Activated CD8-positive, alpha-beta memory T cell treated with anti-CD3 and anti-CD28 coated beads for 24 hours (primary cell): ENCODE data around the gene IGFALS.
"Not testable (repeated sequence)": the region's sequence is repeated elsewhere in the genome, so short reads cannot be mapped to it uniquely, and the experiment has no call there.

Experiments used
- DNase-seq: peaks from one replicate; pipeline ENCODE4 v3.0.0-alpha.2; 2020

The IGFALS gene

DNA sequence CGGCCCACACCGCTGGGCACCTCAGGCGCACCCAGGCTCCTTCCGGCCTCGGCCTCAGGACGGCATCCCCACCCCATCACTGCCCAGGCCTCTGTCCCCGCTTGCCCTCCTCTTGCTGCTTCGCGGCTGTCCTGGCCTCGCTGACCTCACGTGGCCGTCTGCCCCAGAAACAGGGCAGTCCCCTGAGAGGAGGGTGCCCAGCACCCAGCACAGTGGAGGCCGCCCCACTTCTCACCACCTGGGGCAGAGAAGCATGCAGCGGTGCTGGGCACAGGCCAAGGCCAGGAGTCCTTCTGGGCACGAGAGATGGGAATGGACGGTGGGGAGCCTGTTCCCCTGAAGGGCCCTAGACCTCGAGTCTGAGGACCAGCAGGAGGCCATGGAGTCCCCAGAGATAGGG, 24.2 kb upstream of the IGFALS start:
- DNase-seq: no peak

DNA sequence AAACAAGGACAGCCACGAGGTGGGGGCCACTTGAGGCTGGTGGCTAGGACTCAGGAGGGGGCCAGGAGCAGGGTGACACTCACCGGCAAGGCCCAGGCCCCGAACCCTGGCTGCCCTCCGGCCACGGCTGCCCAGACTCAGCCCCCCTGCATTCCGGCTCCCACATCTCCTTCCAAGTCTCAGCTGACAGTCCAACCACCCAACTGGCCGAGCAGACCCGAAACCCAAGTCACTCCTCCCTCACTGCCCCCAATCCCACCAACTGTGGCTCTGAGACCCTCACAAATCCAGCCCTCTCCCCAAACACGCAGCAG, 23.7 kb upstream of the IGFALS start:
- no peak for DNase-seq

DNA sequence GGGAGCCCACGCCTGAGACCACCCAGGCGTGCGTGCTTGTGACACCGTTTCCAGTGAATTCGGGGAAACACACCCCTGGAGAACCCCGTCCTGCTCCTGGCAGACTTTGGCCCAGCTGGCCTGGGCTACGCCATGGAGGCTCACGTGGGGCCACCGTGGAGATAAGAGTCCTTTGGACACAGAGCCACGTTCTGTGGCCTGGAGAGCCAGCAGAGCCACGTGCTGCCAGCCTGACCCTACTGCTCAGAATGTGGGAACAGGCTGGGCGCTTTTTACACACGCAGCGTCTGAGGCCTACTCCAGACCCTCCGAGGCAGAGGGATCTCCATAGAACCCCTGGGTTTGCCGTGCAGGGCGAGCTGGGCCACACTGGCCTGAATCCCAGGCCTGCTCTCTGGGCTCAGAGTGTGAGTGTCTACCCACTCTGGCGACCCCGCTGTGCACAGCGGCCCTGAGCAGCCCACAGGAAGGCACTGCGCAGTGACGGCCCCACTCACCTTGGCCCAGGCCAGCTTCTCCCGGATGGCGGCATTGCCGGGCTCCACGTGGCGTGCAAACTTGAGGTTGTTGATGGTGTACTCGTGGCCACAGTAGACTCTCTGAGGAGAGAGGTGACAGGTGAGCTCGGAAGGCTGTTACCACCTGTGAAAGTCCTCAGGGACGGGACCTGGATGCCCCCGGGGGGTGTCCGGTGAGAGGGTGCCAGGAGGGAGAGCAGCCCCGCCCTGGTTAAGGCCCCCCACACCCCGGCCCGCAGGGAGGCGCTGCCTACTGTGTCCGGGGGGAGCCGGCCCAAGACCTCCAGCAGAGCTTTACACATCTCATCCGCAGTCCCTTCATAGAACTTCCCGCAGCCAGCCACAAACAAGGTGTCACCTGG, 23.1 kb upstream of the IGFALS start:
- DNase-seq: no peak

DNA sequence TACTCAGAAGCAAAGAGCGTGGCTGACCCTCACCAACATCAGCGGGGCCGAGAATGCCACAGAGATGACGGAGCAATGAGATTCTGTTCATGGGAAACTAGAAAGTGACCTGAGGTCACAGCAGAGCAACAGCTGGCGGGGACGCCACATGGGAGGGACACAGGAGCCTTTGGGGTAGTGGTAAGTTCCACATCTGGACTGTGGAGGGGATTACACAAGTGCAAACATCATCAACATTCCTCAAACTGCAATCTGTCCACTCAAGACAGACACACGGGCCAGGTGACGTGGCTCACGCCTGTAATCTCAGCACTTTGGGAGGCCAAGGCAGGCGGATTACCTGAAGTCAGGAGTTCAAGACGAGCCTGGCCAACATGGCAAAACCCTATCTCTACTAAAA, 22.0 kb upstream of the IGFALS start:
- DNase-seq: no peak

DNA sequence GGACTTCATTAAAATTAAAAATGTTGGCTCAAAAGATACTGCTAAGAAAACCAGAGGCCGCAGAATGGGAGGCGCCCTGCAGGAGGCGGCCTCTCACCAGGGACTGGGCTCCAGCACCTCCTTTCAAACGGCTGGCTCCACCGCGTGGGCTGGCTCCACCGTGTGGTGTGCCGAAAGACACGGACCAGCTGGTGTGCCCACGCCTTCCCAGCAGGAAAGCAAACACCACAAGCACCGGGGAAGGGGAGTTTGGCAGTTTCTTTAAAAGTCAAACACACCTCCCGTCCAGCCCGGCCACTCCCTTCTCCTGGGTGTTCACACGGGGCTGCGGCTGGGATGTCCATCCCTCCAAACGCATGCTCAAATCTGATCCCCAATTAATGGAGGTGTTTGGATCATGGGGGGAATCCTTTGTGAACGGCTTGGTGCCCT, 19.2 kb upstream of the IGFALS start:
- no peak for DNase-seq

DNA sequence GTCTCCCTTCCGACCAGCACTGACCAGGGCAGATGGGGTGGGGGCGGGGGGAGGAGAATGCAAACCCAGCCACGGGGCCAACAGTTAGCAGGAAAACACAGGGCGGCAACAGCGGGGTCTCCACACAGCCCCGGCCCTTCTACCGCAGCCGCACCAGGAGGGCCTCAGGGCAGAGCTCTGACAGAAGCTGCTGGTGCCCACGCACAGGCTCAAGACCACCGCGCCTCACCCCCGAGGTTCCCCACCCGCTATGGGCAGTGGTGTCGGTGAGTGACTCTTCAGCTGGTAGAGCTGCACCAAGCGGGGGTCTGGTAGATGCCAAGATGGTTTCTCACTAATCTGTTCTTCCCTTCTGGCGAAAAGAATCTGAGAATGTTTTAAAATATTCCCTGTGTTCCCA, 17.0 kb upstream of the IGFALS start:
- no peak for DNase-seq

DNA sequence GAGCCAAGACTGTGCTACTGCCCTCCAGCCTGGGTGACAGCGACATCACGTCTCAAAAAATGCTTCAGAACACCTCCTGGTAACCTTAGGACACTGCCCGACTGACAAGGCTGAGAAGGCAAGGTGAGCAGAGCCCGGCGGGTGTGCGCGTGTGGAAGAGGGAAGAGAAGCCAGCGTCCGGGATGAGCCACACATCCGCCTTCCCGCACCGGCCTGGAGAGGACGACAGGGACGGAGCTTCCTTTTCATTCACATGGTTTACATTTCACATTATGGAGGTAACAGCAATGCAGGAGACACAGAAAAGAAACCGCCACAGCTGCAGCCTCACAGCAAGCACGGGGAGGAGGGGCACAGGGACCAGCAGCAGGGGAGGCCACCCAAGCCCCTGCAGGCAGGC, 16.6 kb upstream of the IGFALS start:
- no peak for DNase-seq

DNA sequence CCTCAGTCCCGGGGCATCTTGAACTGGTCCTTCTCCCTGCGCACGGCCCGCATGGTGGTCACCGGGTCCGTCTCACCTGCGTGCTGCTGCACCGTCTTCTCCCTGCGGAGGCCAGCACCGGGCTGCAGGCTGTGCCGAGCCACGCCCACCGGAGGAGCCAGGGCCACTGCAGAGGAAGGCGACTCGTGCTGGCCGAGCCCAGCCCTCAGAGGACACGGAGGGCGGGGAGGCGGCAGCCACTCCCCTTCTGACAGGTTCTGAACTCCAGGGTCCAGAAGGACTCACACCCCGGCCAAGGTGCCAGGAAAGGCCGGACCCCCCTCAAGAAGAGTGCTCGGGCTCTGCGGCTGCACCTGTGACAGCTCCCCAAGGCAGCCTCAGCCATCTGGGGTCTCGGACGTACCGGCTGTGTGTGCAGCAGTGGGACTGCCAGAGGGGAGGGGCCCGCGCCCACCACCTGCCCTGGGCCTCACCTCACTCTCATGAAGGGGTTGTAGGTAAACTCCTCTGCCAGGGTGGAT, 15.8 kb upstream of the IGFALS start:
- DNase-seq: no peak

DNA sequence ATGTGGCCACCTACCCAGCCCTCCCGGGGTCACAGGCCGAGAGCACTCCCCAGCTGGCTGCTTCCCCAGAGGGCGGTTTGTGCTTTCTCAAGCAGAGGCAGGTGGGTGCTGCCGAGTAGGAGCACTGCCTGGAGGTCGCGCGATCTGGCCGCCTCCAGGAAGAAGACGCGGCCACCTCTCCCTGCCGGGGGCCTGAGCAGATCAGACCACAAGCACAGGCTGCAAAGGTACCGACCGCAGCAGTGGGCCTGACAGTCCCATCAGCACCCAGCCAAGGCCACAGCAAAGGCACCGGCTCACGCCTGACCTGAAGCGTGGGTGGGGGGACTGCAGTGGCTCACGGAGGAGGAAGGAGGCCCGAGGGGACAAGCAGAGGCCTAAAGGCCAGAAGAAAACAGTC, 15.2 kb upstream of the IGFALS start:
- DNase-seq: no peak

DNA sequence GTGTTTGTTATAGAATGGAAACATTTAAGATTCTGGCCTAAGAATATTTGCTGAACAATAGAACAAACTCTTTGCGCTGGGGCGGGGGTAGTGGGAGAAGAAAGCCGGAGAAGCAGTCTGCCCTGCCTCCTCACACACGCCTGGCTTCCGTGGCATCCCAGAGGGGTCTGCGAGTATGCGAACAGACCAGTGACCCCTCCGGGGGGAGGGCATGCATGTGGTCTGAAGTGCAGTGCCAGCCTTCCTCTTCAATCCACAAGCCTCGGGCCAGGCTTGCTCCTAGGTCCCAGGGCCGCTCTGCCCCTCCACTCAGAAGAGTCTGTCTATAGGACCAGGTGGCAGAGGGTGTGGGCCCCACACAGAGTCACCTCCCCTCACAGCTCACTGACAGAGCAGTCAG, 14.1 kb upstream of the IGFALS start:
- no peak for DNase-seq

DNA sequence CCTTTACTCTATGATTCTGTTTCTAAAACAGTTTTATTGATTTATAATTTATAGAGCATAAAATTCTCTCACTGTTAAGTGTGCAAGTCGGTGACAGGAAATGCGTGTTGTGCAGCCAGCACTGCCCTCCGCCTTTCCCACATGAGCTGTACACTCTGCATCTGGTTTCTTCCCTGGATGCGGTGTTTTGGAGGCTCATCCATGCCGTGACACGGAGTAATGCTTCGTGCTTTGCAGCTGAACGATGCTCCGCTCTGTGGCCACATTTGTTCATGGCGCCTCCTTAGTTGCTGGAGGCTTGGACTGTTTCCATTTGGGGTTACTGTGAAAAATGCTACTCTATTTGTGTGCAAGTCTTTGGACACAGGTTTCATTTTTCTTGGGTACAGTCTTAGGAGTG, 7.2 kb upstream of the IGFALS start:
- DNase-seq: no peak

DNA sequence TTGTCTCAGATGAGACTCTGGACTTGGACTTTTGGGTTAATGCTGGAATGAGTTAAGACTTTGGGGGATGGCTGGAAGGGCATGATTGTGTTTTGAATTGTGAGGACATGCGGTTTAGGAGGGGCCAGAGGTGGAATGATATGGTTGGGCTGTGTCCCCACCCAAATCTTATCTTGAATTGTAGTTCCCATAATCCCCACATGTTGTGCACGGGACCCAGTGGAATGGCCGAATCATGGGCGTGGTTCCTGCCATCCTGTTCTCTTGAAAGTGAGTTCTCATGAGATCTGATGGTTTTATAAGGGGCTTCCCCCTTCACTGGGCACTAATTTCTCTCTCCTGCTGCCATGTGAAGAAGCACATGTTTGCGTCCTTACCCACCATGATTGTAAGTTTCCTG, 5.8 kb upstream of the IGFALS start:
- not testable (repeated sequence) for DNase-seq

DNA sequence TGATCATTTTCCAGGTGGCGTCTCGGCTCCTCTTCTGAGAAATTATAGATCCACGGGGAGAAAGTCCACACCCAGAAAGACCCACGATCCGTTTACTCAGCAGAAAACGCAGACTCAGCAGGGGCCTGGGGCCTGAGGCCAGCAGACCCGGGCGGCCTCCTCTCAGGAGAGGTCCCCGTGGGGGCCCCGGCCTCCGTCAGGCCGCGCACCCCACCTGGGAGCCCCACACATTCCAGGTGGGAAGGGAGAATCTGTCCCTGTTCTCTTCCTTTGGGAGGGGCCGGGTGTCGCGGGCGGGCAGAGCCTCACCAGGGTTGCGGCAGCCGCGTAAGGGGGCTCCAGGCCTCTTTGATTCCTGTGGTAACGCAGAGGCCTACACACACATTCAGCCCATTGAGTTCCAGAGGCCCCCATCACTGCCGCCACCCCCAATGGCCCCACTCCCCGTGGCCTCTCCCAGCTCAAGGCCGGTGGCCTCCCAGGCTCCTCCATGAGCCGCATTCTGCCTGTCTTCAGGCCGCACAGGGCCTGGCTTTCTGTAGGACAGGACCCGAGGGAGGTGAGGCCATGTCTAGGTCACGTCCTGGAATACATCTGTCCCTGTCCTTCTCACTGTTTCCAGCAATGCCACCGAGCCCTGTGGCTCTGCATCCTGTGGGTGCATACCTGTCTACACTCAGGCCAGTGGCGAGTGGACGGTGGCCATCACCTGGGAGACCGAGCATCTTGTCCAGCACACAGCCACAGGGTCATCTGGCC, 1.6 kb upstream of the IGFALS start:
- DNase-seq: no peak

DNA sequence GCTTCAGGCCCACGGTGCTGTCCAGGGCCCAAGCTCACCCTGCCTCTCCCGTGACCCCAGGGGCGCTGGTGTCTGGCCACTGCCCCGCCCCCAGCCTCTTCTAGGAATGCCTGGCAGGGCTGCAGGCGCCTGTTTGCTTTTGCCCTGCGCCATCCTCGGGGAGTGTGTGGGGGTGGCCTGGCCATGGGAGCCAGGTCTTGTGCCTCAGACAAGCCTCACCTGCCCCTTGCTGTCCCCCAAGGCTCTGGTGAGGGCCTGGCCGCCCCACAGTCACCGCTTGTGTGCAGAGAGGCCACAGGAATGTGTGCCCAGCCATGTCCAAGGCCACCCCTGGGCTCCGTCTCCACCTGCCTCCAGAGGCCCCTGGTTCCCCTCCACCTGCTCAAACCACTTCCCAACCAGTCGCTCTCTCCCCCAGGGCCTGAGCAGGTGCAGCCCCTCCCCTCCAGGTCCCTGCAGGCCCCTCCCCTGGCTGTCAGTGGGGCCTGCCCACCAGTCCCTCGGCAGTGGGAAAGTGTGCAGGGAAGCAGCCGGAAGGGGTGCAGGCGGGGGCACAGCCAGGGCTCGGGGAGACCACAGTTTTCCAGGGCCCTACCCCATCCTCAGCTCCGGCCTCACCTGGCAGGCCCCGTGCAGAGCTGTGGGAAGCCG, 841 bp upstream of the IGFALS start:
- no peak for DNase-seq

DNA sequence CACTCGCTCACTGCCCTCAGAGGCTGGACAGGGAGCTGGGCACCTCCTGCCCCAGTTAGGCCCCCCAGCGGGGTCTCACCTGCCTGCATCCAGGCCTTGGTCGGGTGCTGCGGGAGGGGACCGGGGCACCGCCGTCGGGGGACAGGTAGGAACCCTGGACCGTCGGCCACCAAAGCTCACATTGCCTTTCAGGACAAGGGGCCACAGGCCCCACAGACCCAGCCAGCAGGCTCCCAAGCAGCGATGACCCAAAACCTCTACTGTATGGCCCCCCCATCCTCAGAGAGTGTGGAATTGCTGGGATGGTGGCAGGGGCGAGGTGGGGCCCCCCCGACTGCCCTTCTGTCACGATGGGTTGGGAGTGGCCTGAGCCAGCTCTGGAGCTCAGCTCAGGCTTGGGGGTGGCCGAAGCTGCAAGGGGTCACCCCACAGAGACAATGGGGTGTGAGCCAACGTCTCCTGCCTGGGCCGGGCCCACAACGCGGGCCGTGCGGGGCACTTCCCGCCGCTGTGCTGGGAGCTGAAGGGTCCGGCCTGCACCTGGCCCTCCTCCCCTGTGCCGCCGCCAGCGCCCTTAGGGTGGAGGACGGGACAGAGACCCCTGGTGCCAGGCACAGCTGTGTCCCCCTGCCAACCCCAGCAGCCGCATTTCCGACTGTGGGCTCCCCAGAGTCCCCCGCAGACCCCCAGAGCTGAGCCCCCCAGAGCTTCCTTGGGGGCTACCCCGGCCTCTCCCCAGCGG, 498 bp downstream of the IGFALS start:
- DNase-seq: no peak

DNA sequence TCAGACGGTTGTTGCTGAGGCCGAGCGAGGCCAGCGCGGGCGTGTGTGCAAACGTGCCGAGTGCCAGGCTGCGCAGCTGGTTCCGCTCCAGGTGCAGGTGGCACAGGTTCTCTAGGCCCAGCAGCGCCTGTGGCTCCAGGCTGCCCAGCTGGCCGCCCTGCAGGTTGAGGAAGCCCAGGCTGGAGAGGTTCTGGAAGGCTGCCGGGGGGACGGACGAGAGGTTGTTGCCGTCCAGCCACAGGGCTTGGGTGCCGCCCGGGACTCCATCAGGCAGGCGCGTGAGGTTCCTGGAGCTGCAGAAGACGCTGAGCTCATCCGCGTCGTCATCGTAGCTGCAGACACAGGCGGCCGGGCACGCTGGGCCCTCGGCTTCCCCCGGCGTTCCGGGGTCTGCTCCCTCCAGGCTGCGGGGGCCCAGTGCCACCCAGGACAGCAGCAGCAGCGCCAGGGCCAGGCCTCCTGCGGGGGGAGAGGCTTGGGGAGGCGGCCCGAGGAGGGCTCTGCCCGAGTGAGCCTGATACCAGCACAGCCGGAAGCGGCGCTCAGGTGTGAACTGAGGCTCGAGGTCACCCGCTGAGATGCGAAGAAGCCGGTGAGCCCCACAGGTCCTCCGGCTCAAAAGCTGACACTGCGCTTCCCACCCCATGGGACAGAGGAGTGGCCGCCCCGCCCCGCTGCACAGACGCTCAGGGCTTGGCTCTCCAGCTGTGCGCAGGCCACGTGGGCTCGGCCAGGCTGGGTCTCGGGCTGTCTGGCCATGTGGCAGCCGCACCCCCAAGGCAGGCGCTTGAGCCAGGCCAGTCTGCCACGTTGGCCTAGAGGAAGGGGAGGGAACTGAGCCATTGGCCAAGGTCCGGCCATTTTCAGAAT, 1.3 kb downstream of the IGFALS start:
- no peak for DNase-seq

DNA sequence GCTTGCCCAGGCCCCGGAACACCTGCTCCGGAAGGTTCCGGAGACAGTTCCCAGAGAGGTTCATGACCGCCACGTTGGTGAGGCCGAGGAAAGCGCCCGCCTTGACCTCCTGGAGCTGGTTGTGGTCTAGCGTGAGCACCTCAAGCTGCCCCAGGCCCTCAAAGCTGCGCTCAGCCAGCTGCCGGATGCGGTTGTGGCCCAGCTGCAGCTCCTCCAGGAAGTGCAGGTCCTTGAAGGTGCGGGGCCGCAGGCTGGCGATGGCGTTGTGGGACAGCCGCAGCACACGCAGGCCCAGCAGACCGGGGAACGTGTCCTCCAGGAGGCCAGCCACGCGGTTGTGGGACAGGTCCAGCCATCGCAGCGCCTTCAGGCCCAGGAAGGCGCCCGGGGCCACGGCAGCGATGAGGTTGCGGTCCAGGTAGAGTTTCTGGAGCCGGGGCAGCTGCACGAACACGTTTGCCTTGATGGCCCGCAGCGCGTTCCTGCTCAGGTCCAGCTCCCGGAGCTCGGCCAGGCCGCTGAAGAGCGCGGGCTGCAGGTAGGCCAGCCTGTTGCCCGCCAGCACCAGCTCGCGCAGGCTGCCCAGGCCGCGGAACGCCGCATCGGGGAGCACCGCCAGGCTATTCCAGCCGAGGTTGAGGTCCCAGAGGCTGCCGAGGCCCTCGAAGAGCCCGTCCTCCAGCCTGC, 2.1 kb downstream of the IGFALS start:
- no peak for DNase-seq

DNA sequence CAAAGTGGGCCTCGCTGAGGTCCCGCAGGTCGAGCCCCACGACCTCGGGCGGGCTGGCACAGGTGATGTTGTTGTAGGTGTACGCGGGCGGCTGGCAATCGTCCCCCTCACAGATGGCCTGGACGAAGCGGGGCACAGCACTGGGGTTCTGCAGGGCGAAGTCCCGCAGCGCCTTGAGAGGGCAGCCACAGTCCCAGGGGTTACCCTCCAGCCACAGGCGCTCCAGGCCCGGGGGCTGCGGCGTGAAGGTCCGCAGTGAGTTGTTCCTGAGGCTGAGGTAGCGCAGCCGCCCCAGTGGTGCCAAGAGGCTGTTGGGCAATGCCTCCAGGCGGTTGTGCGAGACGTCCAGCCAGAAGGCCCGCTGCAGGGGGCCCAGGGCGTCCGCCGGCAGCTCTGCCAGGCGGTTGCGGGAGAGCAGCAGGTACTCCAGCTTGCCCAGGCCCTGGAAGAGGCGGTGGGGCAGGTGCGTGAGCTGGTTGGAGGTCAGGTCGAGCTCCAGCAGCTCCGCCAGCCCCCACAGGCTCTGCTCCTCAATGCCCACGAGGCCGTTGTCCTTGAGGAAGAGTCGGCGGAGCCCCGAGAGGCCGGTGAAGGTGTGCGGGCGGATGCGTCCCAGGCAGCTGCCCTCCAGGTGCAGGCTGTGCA, 2.8 kb downstream of the IGFALS start:
- no peak for DNase-seq

DNA sequence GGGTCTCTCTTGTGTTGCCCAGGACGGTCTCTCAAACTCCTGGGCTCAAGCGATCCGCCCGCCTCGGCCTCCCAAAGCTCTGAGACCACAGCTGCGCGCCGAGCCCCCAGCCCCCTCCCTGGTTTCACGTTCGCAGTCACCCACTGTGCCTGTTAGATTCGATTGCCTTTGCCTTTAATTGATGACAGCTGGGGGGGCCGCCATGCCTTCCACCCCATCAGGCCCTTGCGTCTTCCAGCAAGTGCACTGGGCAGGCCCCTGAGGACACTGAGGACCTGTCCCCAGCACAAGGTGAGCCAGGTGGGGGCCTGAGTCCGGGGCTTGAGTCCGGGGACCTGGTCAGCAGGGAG, 3.3 kb downstream of the IGFALS start:
- DNase-seq: no peak

DNA sequence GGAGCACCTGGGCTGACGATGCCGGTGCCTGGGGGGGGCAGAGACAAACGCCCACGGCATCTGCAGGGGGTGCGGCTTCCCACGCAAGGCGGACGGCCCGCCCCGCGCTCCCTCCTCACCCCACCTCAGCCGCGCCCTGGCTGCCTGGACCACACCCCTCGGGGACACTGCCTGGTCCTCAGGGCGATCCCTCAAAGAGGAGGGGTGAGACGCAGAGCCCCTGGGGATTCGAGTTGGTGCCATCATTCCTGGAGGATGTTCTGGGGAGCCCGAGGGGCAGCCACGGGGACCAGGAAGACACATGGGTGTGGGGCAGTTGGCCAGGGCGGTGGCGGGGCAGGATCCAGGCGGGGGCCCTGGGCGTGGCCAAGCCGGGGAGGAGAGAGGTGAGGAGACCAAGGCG, 3.9 kb downstream of the IGFALS start:
- no peak for DNase-seq

DNA sequence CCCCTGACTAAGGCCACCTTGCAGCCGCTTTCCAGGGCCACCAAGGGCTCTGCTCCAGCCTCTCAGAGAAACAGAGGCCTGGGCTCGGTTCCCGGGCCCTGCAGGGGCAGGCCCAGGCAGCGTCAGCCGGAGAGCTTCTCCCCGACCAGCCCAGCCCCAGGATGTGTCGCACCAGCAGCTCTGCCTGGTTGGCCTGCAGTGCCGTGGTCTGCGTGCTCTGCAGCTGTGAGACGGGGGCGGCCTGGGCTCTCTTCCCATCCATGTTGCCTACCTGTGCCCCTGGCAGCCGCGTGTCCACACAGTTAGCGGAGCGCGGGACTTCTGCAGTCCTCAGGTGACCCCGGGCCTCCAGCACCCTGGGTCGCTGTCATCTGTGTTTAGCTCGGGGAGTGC, 4.8 kb downstream of the IGFALS start:
- no peak for DNase-seq
